Measurements from ENCODE around the gene SMURF1.
A peak's percentile ranks its signal among the peaks of the same experiment; 100 is the strongest.
"Not testable (repeated sequence)": the region's sequence is repeated elsewhere in the genome, so short reads cannot be mapped to it uniquely, and the experiment has no call there.

Gene SMURF1

DNA sequence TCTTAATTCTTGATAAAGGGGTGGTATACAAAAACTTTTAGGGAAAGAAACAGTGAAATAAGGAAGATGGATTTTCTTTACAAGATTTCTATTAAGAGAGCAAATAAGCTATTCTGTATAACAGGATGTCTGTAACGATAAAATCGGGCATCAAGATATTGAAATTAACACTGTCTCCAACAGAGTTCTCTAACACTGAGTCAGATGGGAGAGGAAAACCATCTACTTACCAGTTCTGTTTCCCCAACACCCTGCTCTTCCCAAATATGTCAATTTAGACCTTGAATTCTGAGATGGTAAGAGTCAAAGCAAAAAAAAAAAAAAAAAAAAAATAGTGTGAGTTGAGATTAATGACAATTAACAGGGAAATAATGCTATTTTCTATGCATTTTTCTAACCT lies 23.0 kb downstream of the SMURF1 start:
- DNase-seq = no peak

DNA sequence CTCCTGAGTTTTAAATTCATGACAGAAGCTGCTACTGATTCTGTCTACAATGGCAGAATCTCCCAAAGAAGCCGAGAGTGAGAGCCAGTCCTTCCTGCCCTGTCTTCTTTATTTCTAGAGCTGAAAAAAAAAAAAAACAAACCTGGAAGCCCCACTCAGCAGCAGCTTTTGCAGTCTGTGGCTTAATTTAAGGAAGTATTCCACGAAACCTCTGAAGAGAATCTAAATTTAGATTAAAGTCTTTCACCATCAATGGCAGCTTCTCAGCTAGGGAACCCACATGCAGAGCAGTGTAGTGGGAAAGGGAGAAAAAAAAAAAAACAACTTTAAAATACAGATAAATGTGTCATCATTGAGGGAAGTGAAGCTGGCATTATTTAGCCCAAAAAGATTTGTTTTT lies 23.4 kb downstream of the SMURF1 start:
- DNase-seq = no peak

DNA sequence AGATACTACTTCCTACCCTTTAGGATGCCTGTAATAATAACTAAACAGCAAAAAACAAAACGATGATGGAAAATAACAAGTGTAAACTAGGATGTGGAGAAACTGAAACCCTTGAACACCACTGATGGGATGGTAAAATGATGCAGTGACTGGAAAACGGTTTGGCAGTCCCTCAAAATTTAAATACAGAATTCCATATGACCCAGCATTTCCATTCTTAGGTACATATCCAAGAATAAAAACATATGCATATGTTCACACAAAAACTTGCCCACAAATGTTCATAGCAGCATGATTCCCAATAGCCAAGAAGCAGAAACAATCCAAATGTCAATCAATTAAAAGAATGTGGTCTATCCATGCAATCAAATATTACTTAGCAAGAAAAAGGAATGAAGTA lies 25.8 kb downstream of the SMURF1 start:
- DNase-seq = no peak

DNA sequence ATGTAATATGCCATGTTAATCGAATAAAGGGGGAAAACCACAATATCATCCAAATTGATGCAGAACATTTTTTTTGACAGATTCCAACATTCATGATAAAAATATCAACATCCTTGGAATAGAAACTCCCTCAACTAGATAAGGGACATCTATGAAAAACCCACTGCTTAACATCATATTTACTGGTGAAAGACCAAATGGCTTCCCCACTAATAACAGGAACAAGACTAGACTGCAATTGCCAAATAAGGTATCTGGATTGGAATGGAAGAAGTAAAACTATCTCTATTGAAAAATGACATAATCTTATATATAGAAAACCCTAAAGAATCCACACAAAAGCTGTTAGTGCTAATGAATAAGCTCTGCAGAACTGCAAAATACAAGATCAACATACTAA lies 27.8 kb downstream of the SMURF1 start:
- DNase-seq = no peak

DNA sequence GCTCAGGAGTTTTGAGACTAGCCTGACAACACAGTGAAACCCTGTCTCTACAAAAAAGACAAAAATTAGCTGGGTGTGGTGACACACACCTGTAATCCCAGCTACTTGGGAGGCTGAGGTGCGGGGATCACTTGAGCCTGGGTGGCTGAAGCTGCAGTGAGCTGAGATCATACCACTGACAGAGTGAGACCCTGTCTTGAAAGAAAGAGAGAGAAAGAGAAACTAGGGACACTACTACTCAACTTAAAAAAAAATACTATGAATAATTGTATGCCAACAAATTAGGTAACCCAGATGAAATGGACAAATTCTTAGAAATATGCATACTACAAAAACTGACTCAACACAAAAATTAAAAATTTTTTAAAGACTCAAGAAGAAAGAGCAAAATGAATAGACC lies 28.5 kb downstream of the SMURF1 start:
- DNase-seq = no peak

DNA sequence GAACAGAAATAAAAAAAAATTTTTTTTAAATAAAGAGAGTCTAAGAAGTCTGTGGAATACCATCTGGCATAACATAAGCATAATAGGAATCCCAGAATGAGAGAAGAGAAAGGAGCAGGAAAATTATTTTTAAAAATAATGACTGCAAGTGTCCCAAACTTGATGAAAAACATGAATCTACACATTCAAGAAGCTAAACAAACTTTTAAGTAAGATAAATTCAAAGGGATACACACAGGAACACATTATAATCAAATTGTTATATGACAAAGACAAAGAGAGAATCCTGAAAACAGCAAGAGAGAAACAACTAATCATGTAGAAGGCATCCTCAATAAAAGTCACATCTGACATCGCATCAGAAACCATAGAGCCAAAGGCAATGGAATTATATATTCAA lies 30.9 kb downstream of the SMURF1 start:
- no peak for DNase-seq

DNA sequence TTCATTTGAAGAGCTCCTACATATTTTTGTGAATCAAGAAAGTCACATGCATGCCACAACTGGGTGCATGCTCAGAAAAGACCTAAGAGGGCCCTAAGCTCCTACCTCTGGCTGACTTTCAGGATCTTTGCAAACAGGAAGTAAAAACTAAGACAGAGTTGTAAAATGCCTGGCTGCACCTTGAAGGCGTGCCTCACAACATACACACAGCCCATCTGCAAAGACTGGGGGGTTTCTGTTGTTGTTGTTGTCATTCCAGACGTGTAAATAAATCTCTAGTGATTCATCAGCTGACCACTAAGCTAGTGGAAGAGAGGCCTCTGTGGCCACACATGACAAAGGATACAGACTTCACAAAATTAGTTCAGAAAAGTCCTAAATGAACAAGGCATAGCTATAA lies 31.8 kb downstream of the SMURF1 start:
- no peak for DNase-seq

DNA sequence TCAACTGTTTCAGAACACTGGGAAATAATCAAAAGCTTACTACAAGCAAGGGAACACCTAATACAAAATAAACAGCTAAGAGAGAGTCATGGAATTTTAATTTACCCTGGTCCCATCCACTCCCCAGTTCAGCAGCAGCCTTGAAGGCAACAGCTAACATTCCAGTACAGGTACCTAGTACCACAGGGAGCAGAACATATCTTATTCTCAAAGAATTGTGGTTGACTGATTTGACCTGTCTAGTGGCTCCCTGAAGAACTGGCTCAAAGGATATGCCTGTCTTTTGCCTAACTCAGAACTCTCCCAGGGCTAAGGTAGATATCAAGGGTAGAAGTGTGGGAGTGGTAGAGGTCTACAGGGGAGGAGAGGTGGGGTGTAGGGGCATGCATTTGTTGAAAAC lies 32.3 kb downstream of the SMURF1 start:
- DNase-seq = no peak

DNA sequence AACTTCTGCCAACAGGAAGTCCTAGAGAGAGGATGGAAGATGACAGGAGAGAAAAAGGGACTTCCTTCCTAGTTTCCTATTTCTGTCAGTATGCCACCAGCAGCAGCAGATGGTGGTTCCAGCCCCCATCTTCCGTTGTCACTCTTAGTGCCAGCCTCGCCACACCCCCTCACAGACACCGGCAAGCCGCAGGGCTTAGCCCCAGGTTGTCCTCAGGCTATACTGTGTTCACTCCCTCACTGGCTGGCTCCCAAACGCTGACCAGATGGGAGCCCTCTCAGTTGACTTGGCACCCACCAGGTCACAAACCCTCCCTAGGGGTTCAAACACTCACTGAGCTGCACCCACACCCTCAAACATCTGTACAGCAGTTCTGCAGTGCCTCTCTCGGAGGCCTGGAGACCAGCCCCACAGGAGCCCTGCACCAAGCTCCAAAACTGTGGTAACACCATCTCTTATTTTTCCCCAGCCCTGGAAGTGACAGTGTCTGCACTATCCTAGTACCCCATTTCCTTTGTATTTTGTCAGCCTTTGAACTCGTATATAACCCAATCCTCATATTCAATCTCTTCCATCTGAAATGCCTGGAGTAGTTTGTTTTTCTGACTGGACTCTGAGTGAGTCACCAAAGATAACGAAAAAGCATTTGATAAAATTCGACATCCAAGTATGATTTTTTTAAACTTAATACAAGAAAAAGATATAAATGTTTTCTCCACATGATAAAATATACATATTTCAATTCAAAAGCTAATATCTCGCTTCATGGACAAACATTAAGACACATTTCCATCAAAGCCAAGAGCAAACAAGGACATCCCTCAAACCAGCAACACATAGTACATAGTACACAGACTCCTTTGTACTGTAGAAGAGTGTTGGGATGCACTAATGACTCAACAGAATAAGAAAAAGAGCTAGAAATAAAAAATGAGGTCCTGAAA lies 34.5 kb downstream of the SMURF1 start:
- peak; percentile 16 for DNase-seq

DNA sequence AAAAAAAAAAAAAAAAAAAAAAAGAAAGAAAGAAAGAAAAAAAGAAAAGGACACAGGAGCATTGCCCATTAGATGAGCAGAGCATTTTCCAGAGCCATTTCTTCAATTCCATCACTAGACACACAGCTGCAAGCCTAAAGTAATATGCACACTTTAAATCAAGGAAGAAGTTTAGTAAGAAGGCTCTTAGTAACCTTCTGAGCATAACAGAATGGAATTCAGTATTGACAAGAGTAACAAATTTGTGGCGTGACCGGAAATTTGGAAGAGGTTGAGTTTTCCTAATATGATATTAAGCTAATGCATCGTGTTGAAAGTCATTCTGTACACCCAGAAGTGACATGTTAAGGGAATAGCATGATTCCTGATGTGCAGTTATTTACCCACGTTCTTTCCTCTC lies 35.3 kb downstream of the SMURF1 start:
- no peak for DNase-seq

DNA sequence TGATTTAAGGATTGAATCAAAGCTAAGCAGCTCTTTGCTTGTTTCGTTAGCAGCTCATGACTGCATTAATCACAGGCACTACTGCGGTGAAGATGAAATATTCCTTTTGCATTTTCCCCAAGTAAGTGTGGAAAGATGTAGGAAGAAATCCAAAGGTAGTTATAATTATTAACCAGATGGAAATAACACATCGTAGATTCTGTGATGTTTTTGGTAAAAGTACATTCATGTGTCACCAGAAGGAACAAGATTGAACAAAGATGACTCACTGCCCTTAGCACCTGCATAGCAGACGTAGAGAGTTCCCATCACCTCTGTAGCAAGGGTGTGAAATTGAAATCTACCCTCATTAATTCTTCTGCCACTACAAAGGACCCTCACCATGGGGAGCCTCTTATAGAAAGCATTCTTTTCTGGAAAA lies 37.1 kb downstream of the SMURF1 start:
- no peak for DNase-seq

DNA sequence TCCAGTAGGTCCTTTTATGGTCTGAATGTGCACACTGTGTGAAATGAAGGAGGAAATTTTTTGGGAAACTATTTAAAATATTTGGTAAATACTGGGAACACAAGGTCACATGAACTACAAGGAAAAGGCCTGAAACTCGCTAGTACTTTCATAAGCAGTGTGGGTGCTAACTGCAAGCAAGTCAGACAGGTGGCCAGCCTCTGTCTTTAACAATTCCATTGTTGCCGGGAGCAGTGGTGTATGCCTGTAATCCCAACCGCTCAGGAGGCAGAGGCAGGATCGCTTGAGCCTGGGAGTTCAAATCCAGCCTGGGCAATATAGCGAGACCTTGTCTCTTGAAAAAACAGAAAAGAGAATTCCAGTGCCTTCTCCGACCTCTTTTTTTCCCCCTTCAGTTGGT lies 37.5 kb downstream of the SMURF1 start:
- DNase-seq = no peak

DNA sequence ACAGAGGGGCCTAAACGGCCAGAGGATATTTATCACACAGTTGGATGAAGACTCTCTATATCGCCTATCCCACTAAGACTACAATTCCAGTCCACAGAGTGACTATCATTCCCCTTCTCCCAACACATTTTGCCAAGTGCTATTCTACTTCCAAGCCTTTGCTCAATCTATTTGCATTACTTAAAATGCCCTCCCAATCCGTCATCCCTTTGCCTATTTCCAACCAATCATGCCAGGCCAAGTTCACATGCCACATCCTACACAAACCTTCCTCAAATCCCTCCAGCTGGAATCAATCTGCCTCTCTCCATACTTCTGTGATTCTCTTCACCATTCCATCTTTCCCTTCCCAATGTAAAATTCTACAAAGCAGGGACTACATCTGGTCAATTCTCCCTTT lies 38.2 kb downstream of the SMURF1 start:
- DNase-seq = no peak

DNA sequence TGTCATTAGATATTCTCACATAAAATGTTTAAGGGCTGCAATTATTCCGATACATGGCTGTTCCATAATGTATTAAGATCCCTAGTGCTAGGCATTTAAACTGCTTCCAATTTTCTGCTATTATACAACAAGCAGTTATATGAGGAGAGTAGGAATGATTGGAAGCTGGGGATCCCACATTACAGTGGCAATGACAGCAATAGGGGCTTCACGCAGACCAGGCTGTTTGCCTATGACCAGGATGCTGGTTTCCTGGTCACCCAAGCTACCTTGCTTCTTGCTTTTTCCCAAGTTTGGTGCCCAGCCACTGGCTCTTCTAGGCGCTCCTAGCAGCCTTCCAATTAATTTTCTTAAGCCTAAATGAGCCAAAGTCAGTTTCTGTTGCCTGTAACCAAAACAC lies 39.3 kb downstream of the SMURF1 start:
- DNase-seq = no peak

DNA sequence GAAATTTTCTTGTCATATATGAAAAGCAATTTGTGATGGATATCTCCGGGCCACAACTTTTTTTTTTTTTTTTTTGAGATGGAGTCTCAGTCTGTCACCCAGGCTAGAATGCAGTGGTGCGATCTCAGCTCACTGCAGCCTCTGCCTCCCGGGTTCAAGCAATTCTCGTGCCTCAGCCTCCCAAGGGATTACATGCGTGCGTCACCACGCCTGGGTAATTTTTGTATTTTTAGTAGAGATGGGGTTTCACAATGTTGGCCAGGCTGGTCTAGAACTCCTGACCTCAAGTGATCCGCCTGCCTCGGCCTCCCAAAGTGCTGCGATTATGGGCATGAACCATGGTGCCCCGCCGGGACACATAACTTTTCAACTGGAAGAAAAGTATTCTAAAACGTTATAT lies 40.1 kb downstream of the SMURF1 start:
- DNase-seq = not testable (repeated sequence)

DNA sequence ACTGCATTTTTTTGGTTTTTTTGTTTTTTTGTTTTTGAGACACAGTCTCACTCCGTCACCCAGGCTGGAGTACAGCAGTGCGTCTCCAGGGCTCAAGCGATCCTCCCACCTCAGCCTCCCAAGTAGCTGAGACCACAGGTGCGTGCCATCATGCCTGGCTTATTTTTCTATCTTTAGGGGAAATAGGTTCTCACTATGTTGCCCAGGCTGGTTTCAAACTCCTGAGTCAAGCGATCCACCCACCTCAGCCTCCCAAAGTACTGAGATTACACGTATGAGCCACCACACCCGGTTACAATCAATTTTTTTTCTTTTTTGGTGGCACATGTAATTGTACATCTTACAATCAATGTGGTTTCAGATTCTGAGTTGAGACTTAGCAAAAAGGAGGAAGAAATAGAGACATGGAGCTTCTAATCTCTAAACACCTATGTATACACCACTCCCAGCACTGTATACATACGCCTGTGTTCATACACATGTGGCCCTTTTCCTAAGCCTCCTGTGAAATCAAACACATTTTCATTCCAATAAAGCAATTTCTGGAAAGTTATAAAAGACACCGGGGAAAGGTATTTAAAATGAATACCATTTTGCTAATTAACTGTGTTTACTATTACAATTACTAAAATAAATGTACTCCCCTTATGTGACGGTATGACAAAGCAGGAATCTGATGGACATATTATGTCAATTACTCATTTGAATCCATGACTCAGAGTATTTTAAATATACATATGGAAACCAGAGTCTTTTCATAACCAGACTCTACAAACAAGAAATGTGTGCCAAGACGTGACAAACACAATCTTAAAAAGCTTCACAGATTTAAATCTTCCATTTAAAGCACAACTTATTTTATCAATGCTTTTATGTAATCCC lies 40.9 kb downstream of the SMURF1 start:
- DNase-seq = no peak

DNA sequence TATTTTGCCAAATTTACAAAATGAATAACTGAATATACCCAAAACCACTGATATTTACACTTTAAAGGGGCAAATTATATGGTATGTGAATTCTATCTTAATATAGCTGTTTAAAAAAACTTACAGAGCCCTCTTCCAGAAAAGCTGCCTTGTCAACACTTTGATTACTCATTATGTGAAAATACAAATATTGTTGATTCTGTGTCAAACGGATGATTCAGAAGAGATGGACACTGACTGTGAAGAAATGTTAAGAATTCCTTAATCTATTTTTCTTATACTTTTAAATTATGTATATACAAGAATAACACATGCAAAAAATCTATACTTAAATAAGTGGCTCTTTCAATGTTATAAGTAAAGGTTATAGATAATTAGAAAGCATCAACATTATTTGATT lies 41.5 kb downstream of the SMURF1 start:
- DNase-seq = no peak

DNA sequence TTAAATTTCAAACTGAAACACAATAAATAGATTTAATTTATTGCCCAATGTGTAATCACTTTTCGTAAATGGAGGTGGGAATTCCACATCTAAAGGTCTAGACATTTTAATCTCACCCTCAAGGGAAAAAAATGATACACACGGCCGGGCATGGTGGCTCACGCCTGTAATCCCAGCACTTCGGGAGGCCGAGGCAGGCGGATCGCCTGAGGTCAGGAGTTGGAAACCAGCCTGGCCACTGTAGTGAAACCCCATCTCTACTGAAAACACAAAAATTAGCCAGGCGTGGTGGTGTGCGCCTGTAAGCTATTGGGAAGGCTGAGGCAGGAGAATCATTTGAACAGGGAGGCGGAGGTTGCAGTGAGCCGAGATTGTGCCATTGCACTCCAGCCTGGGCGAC lies 42.4 kb downstream of the SMURF1 start:
- not testable (repeated sequence) for DNase-seq

DNA sequence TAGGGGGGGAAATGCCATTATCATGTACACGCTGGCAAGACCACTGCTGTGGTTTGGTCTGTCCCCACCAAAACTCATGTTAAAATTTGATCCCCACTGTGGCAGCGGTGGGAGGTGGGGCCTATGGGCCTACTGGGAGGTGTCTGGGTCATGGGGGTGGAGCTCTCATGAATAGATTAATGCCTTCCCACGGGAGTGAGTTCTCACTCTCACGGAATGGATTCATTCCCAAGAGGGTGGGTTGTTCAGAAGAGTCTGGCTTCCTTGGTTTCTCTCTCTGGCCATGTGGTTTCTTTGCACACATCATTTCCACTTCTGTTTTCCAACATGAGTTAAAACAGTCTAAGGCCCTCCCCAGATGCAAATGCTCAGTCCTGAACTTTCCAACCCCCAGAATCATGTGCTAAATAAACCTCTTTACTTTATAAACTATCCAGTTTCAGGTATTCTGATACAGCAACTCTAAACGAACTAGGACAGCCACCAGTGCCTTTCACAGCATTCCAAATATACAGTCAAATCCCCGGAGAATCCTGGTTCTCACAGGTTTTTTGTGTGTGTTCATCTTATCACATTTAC lies 44.3 kb downstream of the SMURF1 start:
- DNase-seq = no peak

DNA sequence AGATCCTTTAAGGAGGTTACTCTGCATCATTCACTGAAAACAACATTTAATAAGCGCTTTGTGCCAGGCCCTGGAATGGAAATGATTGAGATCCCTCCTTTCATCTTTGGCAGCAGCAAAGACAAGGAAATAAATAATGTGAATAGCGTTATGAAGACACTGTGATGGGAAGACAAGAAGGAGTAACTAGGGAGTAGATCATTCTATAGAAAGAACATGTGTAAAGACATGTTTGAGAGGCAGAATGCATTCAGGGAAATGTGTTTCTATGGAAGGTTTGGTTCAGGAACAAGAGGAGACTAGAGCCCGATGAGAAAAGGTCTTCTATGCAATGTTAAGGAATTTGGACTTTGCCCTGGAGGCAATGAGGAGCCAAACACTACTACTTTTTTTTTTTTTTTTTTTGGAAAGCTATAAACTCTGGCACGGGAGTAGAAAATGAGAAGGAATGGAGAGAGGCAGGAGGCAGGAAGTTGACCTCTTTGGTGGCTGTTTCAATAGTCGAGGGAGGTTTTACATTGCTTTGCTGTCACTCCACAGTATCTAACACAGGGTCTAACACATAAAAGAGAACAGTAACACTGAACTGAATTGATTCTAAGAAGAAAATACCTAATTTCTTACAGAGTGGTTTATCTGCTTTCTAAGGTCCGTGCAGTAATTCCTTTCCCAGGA lies 44.9 kb downstream of the SMURF1 start:
- DNase-seq = no peak

DNA sequence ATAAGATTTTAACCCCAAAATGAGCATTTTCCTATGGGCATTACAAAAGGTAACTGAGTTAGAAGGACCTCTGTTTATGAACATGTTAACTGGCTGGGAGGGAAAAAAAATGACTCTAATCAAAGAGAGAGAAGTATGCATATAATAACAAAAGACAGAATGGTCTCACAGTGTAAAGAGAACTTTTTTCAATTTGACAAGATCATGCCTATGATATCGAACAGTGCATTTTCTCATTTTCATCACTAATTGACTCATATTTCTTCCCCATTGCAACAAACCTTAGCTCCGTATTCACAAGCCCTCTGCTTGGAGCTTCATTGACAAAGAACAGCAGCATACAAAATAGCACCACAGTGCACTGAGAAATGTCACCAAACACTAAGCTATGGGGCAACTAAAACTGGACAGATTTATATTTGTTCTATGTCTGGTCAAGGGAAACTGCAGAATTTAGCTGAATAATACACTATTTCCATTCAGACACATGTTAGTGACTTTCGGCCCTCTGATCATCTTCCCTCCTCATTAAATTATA lies 45.6 kb downstream of the SMURF1 start:
- no peak for DNase-seq

DNA sequence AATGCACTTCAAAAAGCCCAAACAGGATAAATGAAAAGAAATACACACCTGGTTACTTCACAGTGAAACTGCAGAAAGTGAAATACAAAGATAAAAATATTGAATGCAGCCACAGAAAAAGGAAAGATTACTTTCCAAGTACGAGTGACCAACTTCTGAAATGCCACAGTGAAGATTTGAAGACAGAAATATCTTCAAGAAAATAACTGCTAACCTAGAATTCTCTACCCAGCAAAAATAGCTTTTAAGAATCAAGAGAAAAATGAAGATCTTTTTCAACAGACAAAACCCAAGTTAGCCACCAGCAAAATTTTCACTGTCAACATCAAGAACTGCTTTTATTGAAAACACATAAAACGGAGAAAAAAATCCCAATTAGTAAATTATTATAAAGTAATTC lies 46.2 kb downstream of the SMURF1 start:
- no peak for DNase-seq
